GM13976 (cell line): ENCODE results near the gene CLEC2A.

Source experiments
- DNase-seq: peaks from one replicate; pipeline ENCODE4 v3.0.0; 2012; ENCODE audit warnings: low spot score
- CTCF ChIP-seq: IDR thresholded peaks from 2 replicates; pipeline ENCODE4 v1.5.1; 2012; ENCODE audit warnings: borderline replicate concordance, mild to moderate bottlenecking; ENCODE audit not compliant: insufficient read depth; ENCODE audit errors: extremely low read depth, missing control alignments, control extremely low read depth
- in situ Hi-C: fragments of 300-500 bp; cut with MboI; formaldehyde crosslinking; loops from one replicate; pipeline ENCODE4 v1.12.0; 2022; ENCODE audit warnings: low sequenced_read_pairs, mixed read lengths, inconsistent platforms; ENCODE audit not compliant: unreplicated experiment

CLEC2A gene

GRCh38 chr12:9868311-9868801, 63.8 kb downstream of the CLEC2A start:
- DNase-seq: no peak
- in situ Hi-C loops: no loop called here
- no peak for TF ChIP-seq CTCF

GRCh38 chr12:9867531-9867930, 64.6 kb downstream of the CLEC2A start:
- DNase-seq: no peak
- in situ Hi-C loops: no loop called here
- no peak for TF ChIP-seq CTCF

GRCh38 chr12:9866860-9867269, 65.3 kb downstream of the CLEC2A start:
- DNase-seq: no peak
- TF ChIP-seq CTCF: no peak
- in situ Hi-C loops: no loop called here

GRCh38 chr12:9864913-9865675, 67.1 kb downstream of the CLEC2A start:
- no peak for TF ChIP-seq CTCF
- DNase-seq: no peak
- in situ Hi-C loops: no loop called here
